HepG2 (cell line): Measurements from ENCODE around the gene SP5. TPM values are rescaled to one million over a fixed set of nuclear protein-coding genes. Genes with fewer than 3 reads are reported as not detected.

Experiments used
- ATAC-seq: fragments of 200-7000 bp; cut with Tn5 transposase; 3 replicates; pipeline ENCODE4 v1.9.1; 2020; ENCODE audit warnings: mild to moderate bottlenecking, moderate library complexity
- BruUV-seq: library from RNA; stranded (reverse); fragments of 400-500 nt; replicated peaks from 2 replicates; lab custom pipeline; 2021; lab: Mats Ljungman, UMichigan
- CTCF ChIA-PET: fragments of 300-600 bp; formaldehyde crosslinking; extraction: SDS; loops from one replicate; lab custom pipeline; 2021; ENCODE audit warnings: low total read pairs, inconsistent platforms, low intra/inter-chr PET ratio; lab: Yijun Ruan, JAX
- POLR2A ChIA-PET: fragments of 350-600 bp; sonication (Branson Sonifier 250); formaldehyde crosslinking; loops from one replicate; lab custom pipeline; 2020; ENCODE audit warnings: antibody characterized with exemption, inconsistent platforms; lab: Yijun Ruan, JAX
- DNase-seq: peaks from one replicate; pipeline ENCODE4 v3.0.0-alpha.2; 2015; ENCODE audit warnings: low spot score
- FAIRE-seq: peaks from 3 replicates; lab custom pipeline; 2011; peaks lifted over from hg19 to GRCh38; lab: Jason Lieb, UNC
- H2AFZ ChIP-seq: one replicate; pipeline ENCODE4 v1.6.1; 2011; ENCODE audit warnings: low read length, inconsistent platforms
- H3K27ac ChIP-seq: fragments of 300-600 bp; 3 replicates; pipeline ENCODE4 v1.8.0; 2011; ENCODE audit warnings: mixed run types, mild to moderate bottlenecking, mixed read lengths, low read length, inconsistent platforms; ENCODE audit not compliant: insufficient read depth; ENCODE audit errors: extremely low read length
- H3K27me3 ChIP-seq, 2 experiments: fragments of 200-600 bp in 1 of 2; 2 replicates in 1 of 2; 3 replicates in 1 of 2; pipeline versions ENCODE4 v1.6.0 to v1.8.0; 2011; ENCODE audit warnings: low read length in 2 of 2, mild to moderate bottlenecking in 2 of 2, moderate library complexity in 2 of 2, inconsistent platforms in 1 of 2; ENCODE audit not compliant: insufficient read depth in 2 of 2, control insufficient read depth in 1 of 2
- H3K36me3 ChIP-seq, 2 experiments: fragments of 200-600 bp in 1 of 2; replicated peaks in 1 of 2; 2 replicates in 1 of 2; 3 replicates in 1 of 2; pipeline versions ENCODE4 v1.5.1 to v1.8.0; 2011; ENCODE audit warnings: low read length in 2 of 2, inconsistent platforms in 1 of 2; ENCODE audit not compliant: insufficient read depth in 2 of 2, control insufficient read depth in 1 of 2
- H3K4me1 ChIP-seq: 2 replicates; pipeline ENCODE4 v1.5.1; 2012; ENCODE audit warnings: low read length, inconsistent platforms; ENCODE audit not compliant: insufficient read depth
- H3K4me2 ChIP-seq: 2 replicates; pipeline ENCODE4 v1.6.0; 2011; ENCODE audit warnings: low read depth, low read length, inconsistent platforms
- H3K4me3 ChIP-seq, 3 experiments: fragments of 200-600 bp in 1 of 3; sonication (generic), shearing (Covaris generic) in 1 of 3; replicated peaks in 1 of 3; 2 replicates each; pipeline ENCODE4 v1.5.1; 2011 to 2016; ENCODE audit warnings: low read length in 3 of 3, inconsistent platforms in 2 of 3, low read depth in 2 of 3, mild to moderate bottlenecking in 2 of 3, control low read depth in 1 of 3, mixed read lengths in 1 of 3; ENCODE audit not compliant: insufficient read depth in 1 of 3
- H3K79me2 ChIP-seq: one replicate; pipeline ENCODE4 v1.6.1; 2011; ENCODE audit warnings: low read length, inconsistent platforms; ENCODE audit not compliant: insufficient read depth
- H3K9ac ChIP-seq: 2 replicates; pipeline ENCODE4 v1.6.0; 2011; ENCODE audit warnings: mild to moderate bottlenecking, low read depth, low read length, inconsistent platforms; ENCODE audit not compliant: insufficient read depth
- H3K9me3 ChIP-seq: 2 replicates; pipeline ENCODE4 v1.5.1; 2012; ENCODE audit warnings: mild to moderate bottlenecking, low read length
- H4K20me1 ChIP-seq: 2 replicates; pipeline ENCODE4 v1.6.0; 2011; ENCODE audit warnings: inconsistent platforms, mild to moderate bottlenecking, low read length, moderate library complexity; ENCODE audit not compliant: insufficient read depth
- ARHGAP35 ChIP-seq: sonication (generic); formaldehyde crosslinking; IDR thresholded peaks from 2 replicates; pipeline ENCODE4 v1.9.0; 2022; ENCODE audit warnings: mild to moderate bottlenecking, inconsistent platforms, moderate library complexity, missing genetic modification reagents, borderline replicate concordance
- CEBPB ChIP-seq: IDR thresholded peaks from 2 replicates; pipeline ENCODE4 v1.6.1; 2011; ENCODE audit warnings: low read depth, low read length, improper control_type of control experiment, borderline replicate concordance
- GMEB2 ChIP-seq: IDR thresholded peaks from 2 replicates; pipeline ENCODE4 v1.6.1; 2016; ENCODE audit warnings: missing biosample characterization, missing genetic modification reagents, low read depth
- JUND ChIP-seq: sonication (generic); formaldehyde crosslinking; IDR thresholded peaks from 2 replicates; pipeline ENCODE4 v1.8.0; 2022; ENCODE audit warnings: mild to moderate bottlenecking, missing genetic modification reagents
- KLF6 ChIP-seq: IDR thresholded peaks from 2 replicates; pipeline ENCODE4 v1.8.0; 2016; ENCODE audit warnings: missing biosample characterization, missing genetic modification reagents
- MIXL1 ChIP-seq: IDR thresholded peaks from 2 replicates; pipeline ENCODE4 v1.6.1; 2016
- PAWR ChIP-seq: sonication (generic); formaldehyde crosslinking; IDR thresholded peaks from 2 replicates; pipeline ENCODE4 v1.4.0; 2020; ENCODE audit warnings: missing genetic modification reagents, mild to moderate bottlenecking, borderline replicate concordance
- POLR2A ChIP-seq, 2 experiments: IDR thresholded peaks; 2 replicates each; pipeline ENCODE4 v1.6.1; 2011; ENCODE audit warnings: low read depth in 2 of 2, low read length in 2 of 2, mild to moderate bottlenecking in 1 of 2, moderate library complexity in 1 of 2; ENCODE audit not compliant: insufficient read depth in 1 of 2
- POLR2AphosphoS2 ChIP-seq: IDR thresholded peaks from 2 replicates; pipeline ENCODE4 v1.6.1; 2011; ENCODE audit warnings: low read depth, low read length, improper control_type of control experiment
- STAT5B ChIP-seq: sonication (generic); formaldehyde crosslinking; IDR thresholded peaks from 2 replicates; pipeline ENCODE4 v1.4.0; 2020; ENCODE audit warnings: missing genetic modification reagents
- TFE3 ChIP-seq: IDR thresholded peaks from 2 replicates; pipeline ENCODE4 v1.6.1; 2016
- ZBTB33 ChIP-seq: sonication (generic); formaldehyde crosslinking; IDR thresholded peaks from 2 replicates; pipeline ENCODE4 v1.4.0; 2020; ENCODE audit warnings: missing genetic modification reagents
- ZC3H13 ChIP-seq: sonication (generic); formaldehyde crosslinking; IDR thresholded peaks from 2 replicates; pipeline ENCODE4 v1.8.1; 2023; ENCODE audit warnings: mild to moderate bottlenecking, missing genetic modification reagents, moderate library complexity
- ZNF143 ChIP-seq: sonication (generic); formaldehyde crosslinking; IDR thresholded peaks from 2 replicates; pipeline ENCODE4 v1.4.0; 2020; ENCODE audit warnings: missing genetic modification reagents
- ZNF337 ChIP-seq: sonication (generic); formaldehyde crosslinking; IDR thresholded peaks from 2 replicates; pipeline ENCODE4 v1.5.1; 2020; ENCODE audit warnings: missing genetic modification reagents, low read depth, mild to moderate bottlenecking, borderline replicate concordance
- ZNF496 ChIP-seq: sonication (generic); formaldehyde crosslinking; IDR thresholded peaks from 2 replicates; pipeline ENCODE4 v1.8.1; 2023; ENCODE audit warnings: mild to moderate bottlenecking, moderate library complexity, missing genetic modification reagents; ENCODE audit not compliant: insufficient replicate concordance
- ZNF513 ChIP-seq: sonication (generic); formaldehyde crosslinking; conservative IDR thresholded peaks from 2 replicates; pipeline ENCODE4 v1.5.0; 2020; ENCODE audit warnings: missing genetic modification reagents
- ZNF674 ChIP-seq: sonication (generic); formaldehyde crosslinking; IDR thresholded peaks from 2 replicates; pipeline ENCODE4 v1.5.0; 2020; ENCODE audit warnings: low read depth, mild to moderate bottlenecking, missing genetic modification reagents
- WGBS: methylation state at CpG from one replicate; pipeline ENCODE4 v1.1.6; 2017; ENCODE audit warnings: low lambda C conversion rate; 5-methylcytosine and 5-hydroxymethylcytosine counted together
- in situ Hi-C: cut with HindIII; loops from 2 replicates; pipeline ENCODE4 v1.10.0; 2017; ENCODE audit warnings: low pct_unique_long_range_greater_than_20kb; ENCODE audit not compliant: extremely low pct_ligation_motif_present
- intact Hi-C: fragments of 100-400 bp; cut with micrococcal nuclease; formaldehyde crosslinking; loops from one replicate; pipeline ENCODE4 v1.10.0; 2022; ENCODE audit not compliant: unreplicated experiment
- polyA plus RNA-seq, 8 experiments: library from polyadenylated mRNA; depleted of rRNA in 3 of 8; stranded (reverse) in 7 of 8; unstranded in 1 of 8; fragments of >200 nt; fragmentation: Illumina TruSeq in 4 of 8; extraction: Trizol in 4 of 8; gene quantifications; 2 replicates each; pipeline versions ENCODE4 v1.2.1 to v1.2.3, GENCODE V29; 2011 to 2016; ENCODE audit warnings: low read depth in 4 of 8, missing spikeins in 1 of 8, mixed read lengths in 1 of 8; ENCODE audit not compliant: insufficient read depth in 1 of 8
- total RNA-seq, 5 experiments: library from RNA; depleted of rRNA; stranded (reverse); fragments of >200 nt; fragmentation: Illumina TruSeq; extraction: Trizol; gene quantifications; 2 replicates each; pipeline ENCODE4 v1.2.3, GENCODE V29; 2016; ENCODE audit warnings: low read depth in 1 of 5

SP5 gene
- total and polyA plus RNA-seq, 2 of the 13 experiments (the other 11 are each of a cell fraction or from before 2014, with no cell fraction given): 50.8 to 119 TPM

- no peak for TF ChIP-seq ZNF513 (CRISPR knock-in tag)
- no peak for TF ChIP-seq ZNF143 (CRISPR knock-in tag)
- no peak for TF ChIP-seq JUND (CRISPR knock-in tag)
- no peak for TF ChIP-seq STAT5B (CRISPR knock-in tag)
- no peak for TF ChIP-seq ARHGAP35
- no peak for TF ChIP-seq PAWR (CRISPR knock-in tag)
- no peak for TF ChIP-seq ZNF496 (CRISPR knock-in tag)
- no peak for TF ChIP-seq ZNF337 (CRISPR knock-in tag)
- no peak for TF ChIP-seq GMEB2
- no peak for TF ChIP-seq CEBPB
Observed at GRCh38 chr2:170717991-170718589, 3.0 kb downstream of the SP5 start (continued).

GRCh38 chr2:170719810-170720209 lies 4.7 kb downstream of the SP5 start:
- POLR2A ChIA-PET: interaction anchor here (8.5 kb wide), 1 partner anchor 6 kb away, joined by 78 read pairs; the partner anchor contains the start of gene SP5
- no peak overlapping the region for H3K27ac ChIP-seq
- CTCF ChIA-PET: no interaction called here
- TF ChIP-seq MIXL1 (CRISPR knock-in tag) (no peak), ZC3H13 (CRISPR knock-in tag) (peak; percentile 38; the same call in 1 of the 2 replicates), ZNF674 (no peak), POLR2AphosphoS2 (0 out of 2 replicates have a peak, but pooled peaks have one; percentile 34), ZBTB33 (no peak), KLF6 (CRISPR knock-in tag) (no peak), TFE3 (no peak), POLR2A (IDR thresholded peaks at IDR 0.05; ENCODE audit: insufficient read depth in 1 of 2, low read depth in 2 of 2, low read length in 2 of 2) (0 out of 4 replicates have a peak, but pooled peaks of 1 of the 2 experiments have one; percentile 19)

More at GRCh38 chr2:170719810-170720209, 4.7 kb downstream of the SP5 start:
- no TSS peak for BruUV-seq
- Histone ChIP-seq H3K4me1 (peaks cover 25% of the 10 kb centered on the region), H3K9me3 (no peaks in the 10 kb centered on the region), H4K20me1 (peaks cover 55% of the 10 kb centered on the region), H3K4me2 (peak overlapping the region; percentile 81), H2AFZ (no peak overlapping the region), H3K79me2 (peaks cover 49% of the 10 kb centered on the region), H3K9ac (no peak overlapping the region), H3K27me3 (no peaks in the 10 kb centered on the region; a peak in 1 of 5 replicates), H3K36me3 (peaks cover 7 to 9% of the 10 kb centered on the region in 2 experiments; a peak in 4 of 5 replicates), H3K4me3 (peak overlapping the region; percentile 26 to 99 (median 99); a peak in 4 of 6 replicates)
- FAIRE-seq (no peak), DNase-seq (no peak), ATAC-seq (no peak)
- intact Hi-C loops (no loop called here), in situ Hi-C loops (loop anchor here (5.0 to 10.0 kb wide), 3 partner anchors 92 to 435 kb away; no protein-coding TSS in a partner anchor)
- WGBS: 22% methylated on average over 1 of the region's 1 CpG
